HG03103 (cell line): Measurements from ENCODE around the gene PER3.

Experiments
- ATAC-seq: cut with Tn5 transposase; IDR thresholded peaks from one replicate; pipeline ENCODE4 v1.9.1; 2021; ENCODE audit warnings: low read depth; ENCODE audit not compliant: unreplicated experiment

Gene PER3

DNA sequence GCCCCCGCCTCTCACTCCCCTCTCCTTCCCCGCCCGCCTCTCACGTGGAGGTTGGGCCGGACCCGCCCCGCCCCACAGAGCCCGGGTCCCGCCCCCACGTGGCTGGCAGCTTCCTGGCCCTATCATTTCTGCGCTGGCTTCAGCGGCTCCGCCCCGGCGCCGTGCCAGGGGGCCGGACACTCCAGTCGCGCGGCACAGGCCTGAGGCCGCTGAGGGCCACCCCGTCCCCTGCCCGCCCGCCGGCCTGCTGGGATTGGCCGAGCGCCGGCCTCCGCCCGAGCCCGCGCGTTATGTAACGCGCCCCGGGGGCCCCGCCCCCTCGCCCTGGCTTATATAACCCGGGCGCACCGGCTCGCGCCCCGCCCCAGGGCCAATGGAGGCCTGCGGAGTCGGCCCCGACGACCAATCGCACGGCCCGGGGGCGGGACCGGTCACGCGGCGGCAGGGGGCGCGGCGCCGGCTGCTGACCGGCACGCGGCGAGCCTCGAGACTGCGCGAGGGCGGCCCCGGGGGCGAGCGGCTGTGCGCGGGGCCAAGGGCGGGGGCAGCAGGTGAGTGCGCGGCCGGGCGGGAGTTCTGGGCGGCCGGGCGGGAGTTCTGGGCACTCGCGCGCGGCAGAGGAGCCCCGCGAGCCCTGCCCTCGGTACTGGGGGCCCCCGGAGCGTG lies at the start of gene PER3:
Gene PER3 (plus strand): TSS at position 466 of the 666 bp plus-strand sequence. CDS start 587 bp downstream, outside the sequence.
- peak; percentile 84 for ATAC-seq

DNA sequence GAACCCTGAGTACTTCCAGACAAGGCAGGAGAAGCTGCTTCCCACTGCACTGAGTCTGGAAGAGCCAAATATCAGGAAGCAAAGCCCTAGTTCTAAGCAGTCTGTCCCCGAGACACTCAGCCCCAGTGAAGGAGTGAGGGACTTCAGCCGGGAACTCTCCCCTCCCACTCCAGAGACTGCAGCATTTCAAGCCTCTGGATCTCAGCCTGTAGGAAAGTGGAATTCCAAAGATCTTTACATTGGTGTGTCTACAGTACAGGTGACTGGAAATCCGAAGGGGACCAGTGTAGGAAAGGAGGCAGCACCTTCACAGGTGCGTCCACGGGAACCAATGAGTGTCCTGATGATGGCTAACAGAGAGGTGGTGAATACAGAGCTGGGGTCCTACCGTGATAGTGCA lies 46.0 kb upstream of the PER3 start:
- no peak for ATAC-seq

DNA sequence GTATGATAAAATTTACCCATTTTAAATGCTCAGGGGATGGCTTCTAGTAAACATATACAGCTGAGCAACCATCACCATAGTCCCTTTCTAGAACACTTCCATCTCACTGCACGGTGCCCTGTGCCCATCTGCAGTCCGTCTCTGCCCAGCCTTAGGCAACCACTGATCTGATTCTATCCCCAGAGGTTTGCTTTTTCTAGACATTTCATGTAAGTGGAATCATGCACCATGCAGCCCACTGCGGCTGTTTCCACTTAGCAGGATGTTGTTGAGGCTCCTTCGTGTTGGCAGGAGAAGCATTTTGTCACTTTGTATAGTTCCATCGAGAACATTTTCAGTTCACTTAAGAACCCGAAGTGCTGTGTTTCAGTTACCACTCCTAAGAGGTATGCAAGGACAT lies 40.7 kb upstream of the PER3 start:
- ATAC-seq = no peak

DNA sequence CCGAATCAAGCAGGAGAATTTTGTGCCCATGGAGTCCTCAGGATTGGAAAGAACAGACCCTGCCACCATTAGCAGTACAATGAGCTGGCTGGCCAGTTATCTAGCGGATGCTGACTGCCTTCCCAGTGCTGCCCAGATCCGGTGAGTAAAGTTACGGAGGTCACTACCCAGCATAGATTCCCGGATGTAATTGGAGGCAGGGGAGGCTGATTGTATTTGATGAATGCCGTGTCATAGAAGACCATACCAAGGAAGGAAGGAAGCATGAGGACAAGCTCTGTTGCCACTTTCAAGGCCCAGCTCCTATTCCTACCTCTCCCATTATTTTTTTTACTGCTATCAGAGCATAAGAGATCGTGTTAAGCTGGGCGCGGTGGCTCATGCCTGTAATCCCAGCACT lies 39.2 kb upstream of the PER3 start:
- no peak for ATAC-seq

DNA sequence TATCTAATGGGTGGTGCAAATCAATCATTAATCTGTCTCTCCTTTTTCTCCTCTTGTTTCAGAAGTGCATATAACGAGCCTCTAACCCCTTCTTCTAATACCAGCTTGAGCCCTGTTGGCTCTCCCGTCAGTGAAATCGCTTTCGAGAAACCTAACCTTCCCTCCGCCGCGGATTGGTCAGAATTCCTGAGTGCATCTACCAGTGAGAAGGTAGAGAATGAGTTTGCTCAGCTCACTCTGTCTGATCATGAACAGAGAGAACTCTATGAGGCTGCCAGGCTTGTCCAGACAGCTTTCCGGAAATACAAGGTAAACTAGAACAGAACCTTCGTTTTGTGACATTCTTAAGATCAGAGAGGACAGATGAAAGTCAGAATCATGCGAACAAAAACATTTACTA lies 38.3 kb upstream of the PER3 start:
- no peak for ATAC-seq

DNA sequence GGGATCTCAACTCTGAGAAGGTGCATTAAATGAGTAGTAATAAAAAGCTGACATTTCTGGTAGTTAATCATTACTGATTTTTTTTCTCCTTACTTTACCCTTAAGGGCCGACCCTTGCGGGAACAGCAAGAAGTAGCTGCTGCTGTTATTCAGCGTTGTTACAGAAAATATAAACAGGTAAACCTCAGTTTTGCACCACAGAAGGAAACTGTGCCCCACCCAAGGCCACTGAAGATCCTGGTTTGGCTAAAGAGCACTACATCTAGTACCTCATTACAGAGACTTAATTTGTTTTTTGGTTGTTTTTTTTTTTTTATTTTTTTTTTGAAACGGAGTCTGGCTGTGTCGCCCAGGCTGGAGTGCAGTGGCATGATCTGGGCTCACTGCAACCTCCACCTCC lies 36.5 kb upstream of the PER3 start:
- no peak for ATAC-seq

DNA sequence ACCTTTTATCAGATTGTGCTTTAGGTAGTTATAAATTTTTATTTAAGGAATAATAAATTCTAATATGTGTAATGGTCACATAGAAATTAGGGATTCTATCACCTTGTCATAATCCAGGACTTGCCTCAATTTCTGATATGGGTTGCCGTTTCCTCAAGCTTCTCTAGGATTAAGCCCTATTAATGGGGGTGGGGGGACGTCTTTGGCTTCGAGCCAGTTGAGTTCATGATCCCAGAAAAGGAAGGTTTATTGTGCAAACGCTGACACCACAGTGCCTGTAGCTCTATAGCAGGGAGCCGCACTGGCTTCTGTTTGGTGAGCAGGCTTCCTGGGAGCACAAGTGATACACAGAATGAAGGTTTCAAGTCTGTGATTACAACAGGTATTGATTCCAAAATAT lies 35.0 kb upstream of the PER3 start:
- no peak for ATAC-seq

DNA sequence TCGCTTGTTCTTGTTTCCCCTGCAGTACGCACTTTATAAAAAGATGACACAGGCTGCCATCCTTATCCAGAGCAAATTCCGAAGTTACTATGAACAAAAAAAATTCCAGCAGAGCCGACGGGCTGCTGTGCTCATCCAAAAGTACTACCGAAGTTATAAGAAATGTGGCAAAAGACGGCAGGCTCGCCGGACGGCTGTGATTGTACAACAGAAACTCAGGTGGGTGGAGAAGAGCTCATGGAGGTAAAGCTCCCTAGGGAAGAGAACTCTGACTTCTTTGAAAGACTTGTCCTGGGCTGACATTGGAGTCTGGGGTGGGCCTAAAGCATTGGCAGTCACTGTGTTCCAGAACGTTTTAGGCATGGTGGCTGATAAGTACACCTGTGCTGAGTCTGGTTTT lies 32.9 kb upstream of the PER3 start:
- ATAC-seq = no peak

DNA sequence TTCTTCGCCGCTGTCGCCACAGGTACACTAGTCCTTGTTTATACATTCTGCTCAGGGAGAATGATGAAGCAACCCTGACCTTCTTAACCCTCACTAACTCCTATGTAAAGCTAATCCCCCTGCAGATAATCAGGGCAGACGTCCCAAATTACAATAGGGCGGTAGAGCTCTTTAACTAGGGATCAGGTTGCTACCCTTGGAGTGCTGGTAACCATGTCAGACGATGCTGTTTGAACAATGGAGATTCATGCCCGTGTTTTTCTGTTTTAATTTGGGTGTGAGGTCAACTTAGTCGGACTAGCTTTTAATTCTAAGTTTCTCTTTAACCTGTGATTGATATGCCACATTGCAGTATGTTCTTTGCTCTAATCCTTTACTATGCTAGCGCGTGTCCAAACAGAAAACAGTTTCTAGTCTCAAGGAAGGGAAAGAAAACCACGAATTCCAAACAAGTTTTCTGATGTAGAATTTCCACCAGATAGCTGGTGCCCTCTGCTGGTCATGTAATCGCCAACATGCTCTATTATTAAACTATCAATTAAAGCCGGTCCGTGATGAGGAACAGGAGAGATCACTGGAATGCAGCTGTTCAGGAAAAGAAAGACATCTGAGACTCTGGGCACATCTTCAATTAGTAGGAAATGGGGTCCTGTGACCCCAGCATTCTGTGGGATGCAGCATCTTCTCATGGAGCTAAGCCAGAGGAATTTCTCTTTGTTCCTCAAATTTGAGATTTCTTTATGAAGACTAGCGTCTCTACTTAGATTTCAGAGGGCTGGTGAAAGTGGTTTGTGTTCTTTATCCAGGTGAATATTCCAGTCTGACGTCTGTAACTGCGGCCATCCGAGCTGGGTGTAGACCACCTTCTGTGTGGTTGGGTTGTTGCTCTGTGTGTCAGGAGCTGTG lies 31.3 kb upstream of the PER3 start:
- no peak for ATAC-seq

DNA sequence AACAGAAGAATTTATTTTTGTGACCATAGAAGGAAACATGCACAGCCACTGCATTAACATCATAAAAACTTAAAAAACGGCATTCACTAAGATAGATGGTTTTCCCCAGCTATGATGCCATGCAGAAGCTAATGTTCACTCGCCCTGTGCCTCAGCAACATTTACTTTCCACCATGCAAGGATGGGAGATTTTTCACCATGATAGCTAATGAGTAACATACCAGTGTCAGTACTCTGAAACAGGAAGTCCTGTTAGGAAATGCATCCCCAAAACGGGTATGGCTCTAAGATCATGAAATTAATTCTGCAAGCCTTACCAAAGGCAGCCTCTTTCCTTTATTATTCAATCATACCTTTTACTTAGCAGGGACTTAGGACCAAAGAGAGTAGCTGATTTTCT lies 30.4 kb upstream of the PER3 start:
- ATAC-seq = no peak

DNA sequence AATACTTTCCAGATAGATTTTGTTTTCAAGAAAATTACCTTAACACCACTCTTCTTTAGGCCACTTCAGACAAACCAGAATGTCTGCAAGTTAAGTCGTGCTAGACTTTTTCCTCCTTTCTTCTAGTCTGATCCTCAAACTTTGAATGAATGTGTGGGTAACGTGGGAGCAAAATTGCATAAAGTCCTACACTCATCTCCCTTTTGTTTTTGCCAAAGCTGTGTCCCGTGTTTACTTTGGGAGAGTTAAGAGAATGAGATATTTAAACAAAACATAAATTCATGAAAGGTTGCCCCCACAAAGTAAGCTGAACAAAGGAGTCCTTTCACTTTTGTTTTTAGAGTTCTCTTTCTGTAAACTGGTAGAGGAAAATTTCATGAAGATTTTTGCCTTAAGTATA lies 29.9 kb upstream of the PER3 start:
- no peak for ATAC-seq

DNA sequence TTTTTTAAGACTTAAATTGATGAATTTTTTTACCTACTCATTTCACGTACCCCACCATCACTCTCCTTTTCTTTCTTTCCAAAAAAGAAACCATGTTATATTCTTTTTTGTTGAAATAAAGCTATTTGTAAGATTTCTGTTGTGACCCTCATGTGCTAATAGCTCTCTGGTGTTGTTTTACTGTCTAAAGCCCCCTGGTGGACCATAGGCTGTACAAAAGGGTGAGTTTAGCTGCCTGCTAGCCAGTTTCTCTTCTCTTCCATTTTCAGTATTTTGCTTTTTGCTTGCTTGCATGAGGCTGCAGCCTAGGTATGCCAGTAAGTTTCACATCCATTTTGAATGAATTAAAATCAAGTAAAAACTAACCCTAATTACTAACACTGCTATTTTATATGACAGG lies 28.6 kb upstream of the PER3 start:
- ATAC-seq = no peak

DNA sequence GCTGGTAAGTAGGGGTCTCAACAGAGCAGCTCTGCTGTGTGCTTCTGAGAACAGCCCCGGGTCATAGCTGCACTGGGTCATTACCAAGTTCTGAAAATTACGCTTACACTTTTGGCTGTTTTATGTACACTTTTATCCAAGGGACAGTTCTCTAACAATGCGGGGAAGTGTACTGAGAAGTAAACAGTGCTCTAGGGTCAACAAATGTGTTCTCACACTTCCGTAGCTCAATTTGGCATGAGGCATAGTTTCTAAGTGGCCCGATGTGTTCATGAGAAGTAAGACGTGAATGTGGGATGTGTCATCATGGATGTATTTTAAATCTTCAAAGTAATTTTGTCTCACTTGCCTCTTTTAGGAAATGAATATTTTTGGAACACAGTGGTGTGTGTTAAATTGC lies 23.8 kb upstream of the PER3 start:
- no peak for ATAC-seq

DNA sequence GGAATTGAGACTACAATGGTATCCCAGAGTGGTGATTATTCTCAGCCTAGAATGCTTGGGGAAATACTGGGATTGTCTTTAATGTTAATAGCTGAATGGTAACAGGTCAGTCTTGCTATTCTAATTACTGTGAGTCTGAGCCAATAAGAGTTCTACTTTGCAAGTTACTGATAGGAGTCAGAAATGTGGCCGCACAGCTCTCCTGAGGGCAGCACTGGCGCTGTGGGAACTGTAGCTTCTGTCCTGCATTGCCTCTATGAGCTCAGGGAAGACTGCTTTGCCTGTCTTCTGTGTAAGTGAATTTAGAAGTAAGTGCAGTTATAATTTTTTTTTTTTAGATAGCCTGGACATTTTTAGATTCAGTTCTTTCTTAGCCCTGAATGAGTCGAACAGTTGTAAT lies 23.0 kb upstream of the PER3 start:
- no peak for ATAC-seq

DNA sequence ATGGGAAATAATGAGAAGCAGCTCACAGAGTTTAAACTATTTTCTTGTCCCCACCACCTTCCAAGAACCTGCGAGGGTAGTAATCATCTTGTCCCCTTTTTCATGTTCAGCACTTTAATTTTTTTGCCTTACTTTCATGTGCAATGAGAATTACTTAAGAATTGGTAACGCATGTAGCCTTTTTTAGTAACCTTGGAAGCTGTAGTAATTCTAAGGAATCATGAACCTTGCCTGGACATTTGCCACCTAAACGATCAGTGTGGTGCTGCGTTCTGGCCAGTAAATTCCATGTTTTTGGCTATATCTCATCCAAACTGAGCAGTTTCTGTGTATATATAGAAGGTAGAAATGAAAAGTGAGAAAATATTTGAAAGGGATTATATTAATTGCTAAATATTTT lies 16.9 kb upstream of the PER3 start:
- no peak for ATAC-seq

DNA sequence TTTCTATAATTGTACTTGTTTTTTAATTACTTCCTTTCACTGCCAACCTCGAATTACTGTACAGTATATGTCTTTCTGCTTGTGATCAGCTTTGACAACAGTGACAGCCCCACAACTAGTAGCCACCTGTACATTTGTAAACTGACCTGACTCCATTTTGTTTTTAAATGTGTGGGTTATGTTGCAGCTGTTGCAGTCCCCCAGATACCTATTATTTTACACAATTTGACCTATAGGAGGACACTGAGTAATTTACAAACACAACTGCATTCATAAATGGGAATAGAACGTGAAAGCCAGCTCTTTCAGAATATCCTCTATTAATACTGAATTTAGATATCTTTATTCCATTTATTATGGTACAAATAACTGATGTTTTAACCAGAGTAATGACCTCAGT lies 15.5 kb upstream of the PER3 start:
- no peak for ATAC-seq

DNA sequence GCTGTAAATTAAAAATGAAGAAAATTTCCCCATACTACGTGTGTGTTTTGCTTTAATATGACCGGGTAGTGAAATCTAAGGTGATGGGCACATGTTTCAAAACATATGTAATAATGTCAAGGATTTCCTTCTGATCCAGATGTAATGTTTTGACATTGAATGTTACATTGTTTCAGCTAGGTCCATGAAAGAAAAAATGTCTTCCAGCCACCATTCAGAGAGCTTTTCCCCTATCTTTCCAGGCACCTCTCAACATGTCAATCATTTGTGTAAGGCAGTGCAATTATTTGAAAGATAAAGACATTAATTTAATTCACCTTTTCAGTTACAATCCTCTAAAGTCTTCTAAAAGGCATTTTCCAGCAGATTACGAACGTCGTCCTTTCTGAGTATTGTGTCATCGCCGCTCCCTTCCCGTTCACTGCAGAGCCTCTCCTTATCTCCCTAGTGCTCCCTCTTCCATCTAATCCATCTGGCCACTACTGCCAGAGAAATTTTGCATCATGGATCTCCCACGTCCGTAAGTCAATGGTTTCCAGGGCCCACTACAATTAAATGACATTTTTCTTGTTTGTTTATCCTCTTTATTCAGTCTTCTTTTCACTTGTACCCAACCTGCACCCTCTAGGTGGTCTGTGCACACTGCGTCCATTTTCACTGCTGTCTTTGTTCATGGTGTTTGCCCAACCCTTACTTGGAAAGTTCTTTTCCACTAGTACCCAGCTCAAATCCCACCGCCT lies 14.2 kb upstream of the PER3 start:
- no peak for ATAC-seq

DNA sequence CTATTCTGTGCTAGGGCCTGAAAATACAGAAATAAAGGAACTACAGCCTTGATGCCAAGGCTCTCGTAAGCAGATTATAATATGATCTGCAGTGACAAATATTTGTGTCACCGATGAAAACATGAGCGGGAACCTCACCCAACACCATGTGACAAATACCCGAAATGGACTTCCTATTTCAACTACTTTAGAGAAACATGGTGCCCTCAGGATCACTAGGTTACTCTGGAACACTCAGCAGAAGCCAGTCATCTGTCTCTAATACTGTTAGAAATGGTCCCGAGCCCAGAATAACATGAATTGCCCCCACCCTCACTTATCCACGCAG lies 13.5 kb upstream of the PER3 start:
- no peak for ATAC-seq

DNA sequence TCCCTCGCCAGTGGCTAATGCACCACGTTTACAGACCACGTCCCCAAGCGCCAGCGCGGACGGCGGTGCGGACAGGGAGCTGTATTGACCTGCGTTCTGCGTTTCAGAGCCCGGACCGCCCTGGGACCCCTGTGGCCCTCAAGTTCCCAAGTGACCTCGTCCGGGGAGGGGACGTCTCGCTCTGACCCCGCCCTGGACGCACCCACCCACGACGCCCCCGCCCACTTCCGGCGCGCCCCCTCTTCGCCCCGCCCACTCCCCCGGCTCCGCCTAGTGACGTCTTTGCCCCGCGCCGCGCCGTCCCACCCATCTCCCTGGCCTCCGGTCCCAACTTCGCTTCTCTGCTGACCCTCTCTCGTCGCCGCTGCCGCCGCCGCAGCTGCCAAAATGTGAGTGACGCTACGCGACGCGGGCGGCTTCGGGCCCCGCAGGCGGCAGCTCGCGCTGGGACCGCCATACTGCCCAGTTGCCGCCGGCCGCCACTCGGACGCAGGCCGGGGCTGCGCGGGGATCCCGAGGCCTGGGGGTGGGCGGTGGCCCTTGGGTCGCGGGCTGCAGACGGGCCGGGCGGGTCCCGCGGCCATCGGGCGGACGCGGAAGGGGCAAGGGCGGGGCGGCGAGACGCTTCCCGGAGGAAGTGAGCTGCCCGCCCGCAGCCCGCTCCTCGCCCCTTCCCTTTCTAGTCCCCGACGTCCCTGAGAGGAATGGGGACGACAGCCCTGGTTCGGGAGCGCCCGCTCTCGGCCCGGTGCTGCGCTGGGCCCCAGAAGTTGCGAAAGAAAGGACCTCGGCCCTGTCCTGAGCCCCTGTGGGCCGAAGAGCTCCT lies 12.9 kb upstream of the PER3 start, which contains the start of gene VAMP3:
Gene VAMP3 (plus strand): TSS at position 300 of the 826 bp plus-strand sequence. CDS start 88 bp downstream, at position 388.
- ATAC-seq = peak; percentile 69

DNA sequence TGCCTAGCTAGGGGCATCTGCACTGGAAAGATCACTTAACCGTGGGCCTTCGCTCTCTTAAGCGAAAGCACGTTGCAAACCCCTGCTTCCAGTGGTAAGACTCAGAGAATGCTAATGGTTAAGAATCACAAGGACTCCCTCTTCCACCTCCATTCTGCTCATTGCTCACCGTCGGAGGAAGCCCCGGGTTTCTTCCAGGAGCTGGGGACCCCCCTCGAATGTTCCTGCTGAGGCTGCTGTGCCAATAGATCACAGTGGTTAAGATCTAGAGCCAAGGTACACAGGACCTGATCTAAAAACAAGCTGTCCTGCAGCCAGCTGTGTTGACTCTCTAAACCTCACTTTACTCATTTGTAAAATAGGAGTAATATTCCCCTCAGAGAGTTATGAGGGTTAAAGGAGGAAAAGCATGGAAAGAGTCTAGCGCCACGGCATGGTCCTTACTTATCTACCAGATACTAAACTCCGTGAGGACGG lies 12.2 kb upstream of the PER3 start:
- ATAC-seq = peak; percentile 25
